ENCODE measurements around the gene CYP24A1.

- TF ChIP-seq EZH2 (IDR thresholded peaks at IDR 0.05; ENCODE audit: borderline replicate concordance, insufficient read depth, low read depth, low read length, poor library complexity, severe bottlenecking) (no peak), CTCF (IDR thresholded peaks at IDR 0.05) (no peak)
Measured at GRCh38 chr20:54170963-54171362, 2.8 kb downstream of the CYP24A1 start.

Data from B cell (primary cell).